MM.1S (cell line): ENCODE measurements around the gene SCN10A.

Source experiments
- DNase-seq: peaks from one replicate; pipeline ENCODE4 v3.0.0-alpha.2; 2015
- H2AFZ ChIP-seq: fragments of 300-600 bp; sonication (generic); 2 replicates; pipeline ENCODE4 v1.6.0; 2016; ENCODE audit warnings: antibody characterized with exemption, low read length
- H3F3A ChIP-seq: fragments of 300-600 bp; sonication (generic); 2 replicates; pipeline ENCODE4 v1.6.1; 2016; ENCODE audit warnings: mild to moderate bottlenecking, antibody characterized with exemption, low read length, moderate library complexity, mixed read lengths; ENCODE audit not compliant: insufficient read depth
- H3K27ac ChIP-seq: fragments of 300-600 bp; sonication (generic); 2 replicates; pipeline ENCODE4 v1.5.1; 2016; ENCODE audit warnings: mild to moderate bottlenecking, low read length
- H3K27me3 ChIP-seq: fragments of 300-600 bp; sonication (generic); replicated peaks from 2 replicates; pipeline ENCODE4 v1.6.0; 2016; ENCODE audit warnings: low read length; ENCODE audit not compliant: insufficient read depth
- H3K36me3 ChIP-seq: fragments of 300-600 bp; sonication (generic); replicated peaks from 2 replicates; pipeline ENCODE4 v1.6.1; 2016; ENCODE audit warnings: mild to moderate bottlenecking, low read length, mixed read lengths; ENCODE audit not compliant: insufficient read depth
- H3K4me1 ChIP-seq: fragments of 300-600 bp; sonication (generic); 2 replicates; pipeline ENCODE4 v1.6.1; 2016; ENCODE audit warnings: low read length, mixed read lengths
- H3K4me2 ChIP-seq: fragments of 300-600 bp; sonication (generic); 2 replicates; pipeline ENCODE4 v1.6.0; 2016; ENCODE audit warnings: low read depth, low read length
- H3K4me3 ChIP-seq: fragments of 300-600 bp; sonication (generic); 2 replicates; pipeline ENCODE4 v1.5.1; 2016; ENCODE audit warnings: low read length, mixed read lengths
- H3K79me2 ChIP-seq: fragments of 300-600 bp; sonication (generic); 2 replicates; pipeline ENCODE4 v1.6.1; 2016; ENCODE audit warnings: mixed run types, low read length, mixed read lengths
- H3K9ac ChIP-seq: fragments of 300-600 bp; sonication (generic); 2 replicates; pipeline ENCODE4 v1.6.1; 2016; ENCODE audit warnings: low read length, mixed read lengths
- H3K9me2 ChIP-seq: fragments of 300-600 bp; sonication (generic); replicated peaks from 2 replicates; pipeline ENCODE4 v1.6.1; 2016; ENCODE audit warnings: mild to moderate bottlenecking, low read length, mixed read lengths; ENCODE audit not compliant: insufficient read depth
- H3K9me3 ChIP-seq: fragments of 300-600 bp; sonication (generic); replicated peaks from 2 replicates; pipeline ENCODE4 v1.6.1; 2016; ENCODE audit warnings: mild to moderate bottlenecking, low read length, mixed read lengths; ENCODE audit not compliant: insufficient read depth
- H4K20me1 ChIP-seq: fragments of 300-600 bp; sonication (generic); 2 replicates; pipeline ENCODE4 v1.6.1; 2016; ENCODE audit warnings: mild to moderate bottlenecking, low read length, moderate library complexity, mixed read lengths; ENCODE audit not compliant: insufficient read depth
- EZH2 ChIP-seq: fragments of 300-600 bp; sonication (generic); optimal IDR thresholded peaks from 2 replicates; pipeline ENCODE3; 2017; ENCODE audit warnings: low read depth, mild to moderate bottlenecking, antibody characterized with exemption, low read length, mixed read lengths
- EZH2phosphoT487 ChIP-seq: fragments of 300-600 bp; sonication (generic); IDR thresholded peaks from 2 replicates; pipeline ENCODE4 v1.6.1; 2018; ENCODE audit warnings: antibody characterized with exemption, low read length
- TF ChIP-seq, protein P1 (sequence below): fragments of 300-600 bp; sonication (generic); IDR thresholded peaks from 2 replicates; pipeline ENCODE4 v1.5.1; 2016; ENCODE audit warnings: antibody characterized with exemption, low read length, mixed read lengths

Gene SCN10A

DNA sequence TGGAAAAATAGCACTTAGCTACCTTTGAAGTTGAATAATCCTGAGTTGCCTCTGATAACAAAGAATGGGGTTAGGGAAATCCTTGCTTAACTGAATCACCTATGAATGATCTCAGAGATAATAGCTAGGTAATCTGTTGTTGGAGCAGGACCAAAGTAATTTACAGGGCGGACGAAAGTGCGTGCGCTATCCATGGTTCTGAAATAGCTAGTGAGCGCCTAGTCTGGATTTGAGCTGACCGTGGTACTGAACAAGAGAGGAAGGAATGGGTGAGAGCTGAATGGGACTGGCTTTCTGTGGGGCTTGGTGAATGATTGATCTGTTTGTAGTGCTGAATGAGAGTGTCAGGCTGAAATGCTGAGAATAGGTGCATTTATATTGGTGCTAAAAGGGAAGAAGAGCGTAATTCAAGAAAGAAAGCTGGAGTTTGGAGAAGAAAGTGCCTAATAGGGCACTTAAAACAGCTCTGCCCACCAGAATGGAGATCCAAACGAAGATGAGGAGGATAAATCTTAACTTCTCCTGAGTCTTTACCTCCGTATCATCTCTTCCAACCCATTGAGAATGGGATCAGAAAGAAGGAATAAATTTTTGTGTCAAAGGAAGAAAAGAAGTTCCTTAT lies 10.1 kb downstream of the SCN10A start:
- Histone ChIP-seq H3K4me2 (no peak overlapping the region), H3K27ac (no peak overlapping the region), H3K4me3 (no peak overlapping the region), H3K9me2 (no peaks in the 10 kb centered on the region), H3K4me1 (no peaks in the 10 kb centered on the region), H3F3A (no peaks in the 10 kb centered on the region), H3K36me3 (no peaks in the 10 kb centered on the region), H3K9ac (no peak overlapping the region), H4K20me1 (no peaks in the 10 kb centered on the region), H3K9me3 (no peaks in the 10 kb centered on the region), H3K79me2 (no peaks in the 10 kb centered on the region), H2AFZ (no peak overlapping the region), H3K27me3 (no peaks in the 10 kb centered on the region)
- TF ChIP-seq EZH2, result no peak
- TF ChIP-seq, protein P1, sequence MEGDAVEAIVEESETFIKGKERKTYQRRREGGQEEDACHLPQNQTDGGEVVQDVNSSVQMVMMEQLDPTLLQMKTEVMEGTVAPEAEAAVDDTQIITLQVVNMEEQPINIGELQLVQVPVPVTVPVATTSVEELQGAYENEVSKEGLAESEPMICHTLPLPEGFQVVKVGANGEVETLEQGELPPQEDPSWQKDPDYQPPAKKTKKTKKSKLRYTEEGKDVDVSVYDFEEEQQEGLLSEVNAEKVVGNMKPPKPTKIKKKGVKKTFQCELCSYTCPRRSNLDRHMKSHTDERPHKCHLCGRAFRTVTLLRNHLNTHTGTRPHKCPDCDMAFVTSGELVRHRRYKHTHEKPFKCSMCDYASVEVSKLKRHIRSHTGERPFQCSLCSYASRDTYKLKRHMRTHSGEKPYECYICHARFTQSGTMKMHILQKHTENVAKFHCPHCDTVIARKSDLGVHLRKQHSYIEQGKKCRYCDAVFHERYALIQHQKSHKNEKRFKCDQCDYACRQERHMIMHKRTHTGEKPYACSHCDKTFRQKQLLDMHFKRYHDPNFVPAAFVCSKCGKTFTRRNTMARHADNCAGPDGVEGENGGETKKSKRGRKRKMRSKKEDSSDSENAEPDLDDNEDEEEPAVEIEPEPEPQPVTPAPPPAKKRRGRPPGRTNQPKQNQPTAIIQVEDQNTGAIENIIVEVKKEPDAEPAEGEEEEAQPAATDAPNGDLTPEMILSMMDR, result no peak
- TF ChIP-seq EZH2phosphoT487, result no peak
- peak; percentile 84 for DNase-seq

DNA sequence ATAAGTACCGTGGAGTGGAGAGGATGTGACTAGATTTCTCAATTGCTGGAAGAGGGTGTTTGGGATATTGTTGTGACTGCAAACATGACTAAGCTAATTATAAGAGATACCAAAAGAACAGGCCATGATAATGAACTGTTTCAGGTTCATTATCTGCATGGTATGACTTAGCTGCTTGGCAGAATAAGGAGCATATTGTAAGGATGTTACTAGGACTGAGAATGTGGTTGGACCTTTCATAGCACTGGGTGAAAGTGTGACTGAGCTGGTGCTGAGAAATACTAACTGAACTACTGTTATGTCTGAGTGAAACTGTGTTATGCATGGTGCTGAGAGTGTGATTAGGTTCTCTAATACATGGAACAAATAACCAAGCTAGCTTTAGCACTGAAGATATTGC lies 11.0 kb downstream of the SCN10A start:
- H3K27ac ChIP-seq, result no peak overlapping the region
- H4K20me1 ChIP-seq, result no peaks in the 10 kb centered on the region
- no peaks in the 10 kb centered on the region for H3K36me3 ChIP-seq
- H3K27me3 ChIP-seq, result no peaks in the 10 kb centered on the region
- H3K9me3 ChIP-seq, result no peaks in the 10 kb centered on the region
- H3K4me2 ChIP-seq, result no peak overlapping the region
- H3F3A ChIP-seq, result no peaks in the 10 kb centered on the region
- no peak for DNase-seq
- no peaks in the 10 kb centered on the region for H3K4me1 ChIP-seq
- TF ChIP-seq EZH2 (no peak), EZH2phosphoT487 (no peak)
- TF ChIP-seq, protein P1, result no peak
- no peak overlapping the region for H2AFZ ChIP-seq
- H3K9ac ChIP-seq, result no peak overlapping the region
- H3K79me2 ChIP-seq, result no peaks in the 10 kb centered on the region
- H3K4me3 ChIP-seq, result no peak overlapping the region
- H3K9me2 ChIP-seq, result no peaks in the 10 kb centered on the region

DNA sequence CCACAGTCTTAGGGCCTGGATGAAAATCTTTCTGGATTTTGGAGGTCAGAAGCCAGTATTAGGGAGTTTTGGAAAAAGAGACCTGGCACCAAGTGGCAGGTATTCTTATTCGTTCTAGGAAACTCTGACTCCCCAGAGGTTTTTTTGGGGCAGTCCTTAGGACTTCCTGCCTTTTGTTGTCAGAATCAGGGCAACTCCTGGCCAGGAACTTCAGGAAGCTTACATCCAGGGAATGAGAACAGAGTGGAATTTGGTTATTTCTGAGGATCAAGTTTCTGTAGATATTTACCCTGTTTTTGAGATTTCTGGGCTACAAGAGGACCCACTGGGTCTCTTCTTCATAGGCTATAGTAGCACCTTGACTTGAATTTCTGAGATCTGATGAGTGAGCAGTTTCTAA lies 15.5 kb downstream of the SCN10A start:
- H3F3A ChIP-seq, result no peaks in the 10 kb centered on the region
- DNase-seq, result no peak
- H3K4me2 ChIP-seq, result no peak overlapping the region
- H3K9me2 ChIP-seq, result no peaks in the 10 kb centered on the region
- TF ChIP-seq, protein P1, result no peak
- TF ChIP-seq EZH2phosphoT487 (no peak), EZH2 (no peak)
- H3K27me3 ChIP-seq, result no peaks in the 10 kb centered on the region
- H2AFZ ChIP-seq, result no peak overlapping the region
- no peak overlapping the region for H3K9ac ChIP-seq
- H4K20me1 ChIP-seq, result no peaks in the 10 kb centered on the region
- no peaks in the 10 kb centered on the region for H3K9me3 ChIP-seq
- H3K4me1 ChIP-seq, result no peaks in the 10 kb centered on the region
- no peaks in the 10 kb centered on the region for H3K79me2 ChIP-seq
- H3K36me3 ChIP-seq, result no peaks in the 10 kb centered on the region
- no peak overlapping the region for H3K27ac ChIP-seq
- H3K4me3 ChIP-seq, result no peak overlapping the region
